ENCODE data around the gene MBLAC1.

The MBLAC1 gene

DNA sequence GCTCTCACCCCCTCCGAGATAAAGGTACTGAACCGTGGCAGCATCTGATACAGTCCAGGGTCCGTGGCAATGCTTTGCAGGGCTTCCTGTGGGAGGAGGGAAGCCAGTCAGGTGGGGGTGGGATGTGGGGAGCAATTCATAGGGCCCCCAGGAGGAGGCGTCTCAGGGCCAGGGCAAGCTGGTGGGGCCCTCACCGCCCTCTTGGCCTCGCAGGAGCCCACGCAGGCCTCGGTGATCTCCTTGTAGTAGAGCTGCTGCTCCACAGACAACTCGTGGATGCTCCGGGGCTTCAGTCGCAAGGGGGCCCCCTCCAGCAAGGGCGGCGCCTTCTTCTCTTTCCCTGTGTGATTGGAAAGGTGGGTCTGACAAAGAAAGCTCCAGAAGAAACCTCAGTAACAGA, 14.9 kb upstream of the MBLAC1 start:
- H3K4me3 ChIP-seq (ENCODE audit: control insufficient read depth, low read depth, low read length): no peak overlapping the region
- TF ChIP-seq, protein P1, sequence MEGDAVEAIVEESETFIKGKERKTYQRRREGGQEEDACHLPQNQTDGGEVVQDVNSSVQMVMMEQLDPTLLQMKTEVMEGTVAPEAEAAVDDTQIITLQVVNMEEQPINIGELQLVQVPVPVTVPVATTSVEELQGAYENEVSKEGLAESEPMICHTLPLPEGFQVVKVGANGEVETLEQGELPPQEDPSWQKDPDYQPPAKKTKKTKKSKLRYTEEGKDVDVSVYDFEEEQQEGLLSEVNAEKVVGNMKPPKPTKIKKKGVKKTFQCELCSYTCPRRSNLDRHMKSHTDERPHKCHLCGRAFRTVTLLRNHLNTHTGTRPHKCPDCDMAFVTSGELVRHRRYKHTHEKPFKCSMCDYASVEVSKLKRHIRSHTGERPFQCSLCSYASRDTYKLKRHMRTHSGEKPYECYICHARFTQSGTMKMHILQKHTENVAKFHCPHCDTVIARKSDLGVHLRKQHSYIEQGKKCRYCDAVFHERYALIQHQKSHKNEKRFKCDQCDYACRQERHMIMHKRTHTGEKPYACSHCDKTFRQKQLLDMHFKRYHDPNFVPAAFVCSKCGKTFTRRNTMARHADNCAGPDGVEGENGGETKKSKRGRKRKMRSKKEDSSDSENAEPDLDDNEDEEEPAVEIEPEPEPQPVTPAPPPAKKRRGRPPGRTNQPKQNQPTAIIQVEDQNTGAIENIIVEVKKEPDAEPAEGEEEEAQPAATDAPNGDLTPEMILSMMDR (conservative IDR thresholded peaks at IDR 0.05; ENCODE audit: control insufficient read depth, insufficient read depth, low read depth, low read length): no peak
- no peak for DNase-seq (ENCODE audit: low read depth)

DNA sequence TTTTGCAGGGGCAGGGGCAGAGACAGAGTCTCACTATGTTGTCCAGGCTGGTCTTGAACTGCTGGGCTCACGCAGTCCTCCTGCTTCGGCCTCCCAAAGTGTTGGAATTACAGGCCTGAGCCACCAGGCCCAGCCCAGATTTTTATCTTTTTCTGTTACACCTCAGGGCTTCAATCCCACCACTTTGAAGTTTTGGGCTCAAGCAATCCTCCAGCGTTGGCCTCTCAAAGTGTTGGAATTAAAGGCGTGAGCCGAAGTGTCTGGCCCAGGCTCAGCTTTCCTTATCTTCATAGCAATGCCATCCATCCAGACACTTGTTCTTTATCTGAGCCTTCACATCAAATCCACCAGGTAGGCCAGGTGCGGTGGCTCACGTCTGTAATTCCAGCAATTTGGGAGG, 11.7 kb upstream of the MBLAC1 start:
- no peak for DNase-seq (ENCODE audit: low read depth)
- TF ChIP-seq, protein P1 (conservative IDR thresholded peaks at IDR 0.05; ENCODE audit: control insufficient read depth, insufficient read depth, low read depth, low read length): no peak
- no peak overlapping the region for H3K4me3 ChIP-seq (ENCODE audit: control insufficient read depth, low read depth, low read length)

DNA sequence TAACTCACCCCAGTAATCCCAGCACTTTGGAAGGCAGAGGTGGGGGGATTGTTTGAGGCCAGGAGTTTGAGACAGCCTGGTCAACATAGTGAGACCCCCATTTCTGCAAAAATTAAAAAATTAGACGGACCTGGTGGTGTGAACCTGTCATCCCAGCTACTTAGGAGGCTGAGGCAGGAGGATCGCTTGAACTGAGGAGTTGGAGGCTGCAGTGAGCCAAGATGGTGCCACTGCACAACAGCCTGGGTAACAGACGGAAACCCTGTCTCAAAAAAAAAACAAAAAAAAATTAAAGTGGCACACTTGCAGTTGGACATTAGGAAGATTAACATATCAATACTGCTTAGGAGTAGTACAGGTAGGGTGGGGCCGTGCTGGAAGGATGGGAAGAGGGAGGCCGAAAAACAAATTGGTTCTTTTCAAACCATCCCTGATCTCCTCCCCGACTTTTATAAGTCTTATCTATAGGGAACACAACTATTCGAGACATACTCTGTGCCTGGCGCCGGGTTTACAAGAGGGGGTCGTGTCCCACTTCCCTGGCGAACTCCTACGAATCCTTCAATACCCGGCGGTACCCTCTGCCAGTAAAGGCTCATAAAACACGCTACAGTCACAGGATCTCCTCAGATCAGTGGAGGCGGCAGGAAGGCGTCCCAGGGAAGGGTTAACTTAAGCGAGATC, 8.2 kb upstream of the MBLAC1 start:
- H3K4me3 ChIP-seq (ENCODE audit: control insufficient read depth, low read depth, low read length): peak overlapping the region; percentile 97

DNA sequence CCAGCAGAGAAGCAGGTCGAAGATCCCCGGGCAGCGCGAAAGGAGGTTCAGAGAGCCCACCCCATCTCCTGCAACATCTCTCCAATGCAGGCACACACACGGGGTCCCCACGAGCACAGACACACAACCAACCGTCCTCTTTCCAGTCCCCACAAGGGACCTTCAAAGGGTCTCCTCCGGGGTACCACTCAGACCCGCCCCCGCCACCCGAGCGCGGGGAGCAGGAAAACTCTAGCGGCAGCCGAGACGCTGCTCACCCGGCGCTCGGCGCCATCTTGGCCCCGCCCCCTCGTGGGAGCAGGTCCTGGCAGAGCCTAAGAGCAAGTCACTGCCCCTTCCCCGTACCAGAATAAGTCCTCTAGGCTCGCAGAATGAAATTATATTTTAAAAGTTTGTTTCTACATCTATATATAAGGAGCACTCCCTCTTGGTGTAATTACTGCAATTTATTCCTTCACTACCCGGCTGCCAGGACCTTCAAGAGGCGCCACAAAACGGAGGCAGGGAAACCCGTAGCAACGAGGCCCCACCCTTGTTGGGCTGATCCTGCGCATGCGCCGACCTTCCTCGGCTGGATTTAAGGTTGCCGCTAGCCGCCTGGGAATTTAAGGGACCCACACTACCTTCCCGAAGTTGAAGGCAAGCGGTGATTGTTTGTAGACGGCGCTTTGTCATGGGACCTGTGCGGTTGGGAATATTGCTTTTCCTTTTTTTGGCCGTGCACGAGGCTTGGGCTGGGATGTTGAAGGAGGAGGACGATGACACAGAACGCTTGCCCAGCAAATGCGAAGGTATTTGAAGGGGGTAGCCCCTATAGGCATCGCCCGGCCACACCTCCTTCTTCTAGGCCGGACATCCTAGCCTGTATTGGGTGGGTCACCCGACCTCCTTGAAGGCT, 7.4 kb upstream of the MBLAC1 start, which contains the start of the genes CNPY4 and TAF6:
Gene CNPY4 (plus strand): TSS at position 563 of the 898 bp plus-strand sequence. CDS start 111 bp downstream, at position 674.
Gene TAF6 (minus strand): TSS at position 287 of the 898 bp plus-strand sequence. CDS start 5,149 bp downstream, outside the sequence.
- peak; percentile 95 for DNase-seq (ENCODE audit: low read depth)
- TF ChIP-seq, protein P1 (conservative IDR thresholded peaks at IDR 0.05; ENCODE audit: control insufficient read depth, insufficient read depth, low read depth, low read length): no peak

More for the DNA sequence above, 8.2 kb upstream of the MBLAC1 start:
- no peak for DNase-seq (ENCODE audit: low read depth)
- TF ChIP-seq, protein P1 (conservative IDR thresholded peaks at IDR 0.05; ENCODE audit: control insufficient read depth, insufficient read depth, low read depth, low read length): no peak

DNA sequence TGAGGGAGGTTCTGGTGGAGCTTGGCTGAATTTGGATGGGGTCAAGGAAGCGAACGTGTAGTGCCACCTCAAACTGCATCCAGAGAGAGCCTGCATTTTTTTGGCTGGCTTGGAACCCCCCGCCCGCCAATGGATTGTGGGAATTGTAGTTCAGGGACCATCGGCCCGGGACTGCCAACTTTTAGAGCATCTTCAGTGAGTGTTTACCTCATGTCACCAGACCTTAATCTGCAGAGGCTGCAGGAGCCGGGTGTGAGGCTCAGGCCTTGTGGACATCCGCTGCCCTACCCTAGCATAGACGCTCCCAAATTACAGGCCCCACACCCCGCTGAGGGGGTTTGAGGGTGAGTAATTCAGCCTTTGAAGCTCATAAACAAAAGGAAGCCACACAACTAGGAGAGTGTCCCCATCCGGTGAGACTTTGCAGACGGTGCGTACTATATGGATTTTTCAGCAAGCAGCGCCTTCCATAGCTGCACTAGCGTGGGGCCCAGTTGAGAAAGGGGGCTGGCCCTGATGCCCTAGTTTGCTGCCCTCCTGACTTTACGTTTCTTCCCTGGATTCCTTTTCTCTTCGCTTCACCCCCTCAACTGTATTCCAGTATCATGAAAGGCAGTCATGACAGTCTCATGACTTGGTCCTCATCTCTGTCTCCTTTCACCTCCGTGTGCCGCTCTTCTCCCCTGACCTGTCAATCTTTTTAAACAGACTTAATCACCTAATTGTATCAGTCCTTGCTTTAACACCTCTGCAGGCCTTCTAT, 6.6 kb upstream of the MBLAC1 start:
- TF ChIP-seq, protein P1 (conservative IDR thresholded peaks at IDR 0.05; ENCODE audit: control insufficient read depth, insufficient read depth, low read depth, low read length): no peak
- peak overlapping the region; percentile 97 for H3K4me3 ChIP-seq (ENCODE audit: control insufficient read depth, low read depth, low read length)
- DNase-seq (ENCODE audit: low read depth): peak; percentile 64

More for the DNA sequence above, 7.4 kb upstream of the MBLAC1 start, which contains the start of the genes CNPY4 and TAF6:
- H3K4me3 ChIP-seq (ENCODE audit: control insufficient read depth, low read depth, low read length): peak within 1 kb of the TSS; percentile 97

DNA sequence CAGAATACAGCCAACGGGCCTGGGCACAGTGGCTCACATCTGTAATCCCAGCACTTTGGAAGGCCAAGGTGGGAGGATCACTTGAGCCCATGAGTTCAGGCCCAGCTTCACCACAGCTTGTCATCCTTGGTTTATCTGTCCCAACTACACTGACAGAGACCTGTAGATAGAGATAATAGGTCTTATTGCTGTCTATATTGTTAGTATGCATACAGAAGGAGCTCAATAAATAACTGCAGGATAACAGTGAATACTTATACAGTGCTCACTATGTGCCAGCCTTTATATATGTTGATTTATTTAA, 6.1 kb upstream of the MBLAC1 start:
- peak overlapping the region; percentile 97 for H3K4me3 ChIP-seq (ENCODE audit: control insufficient read depth, low read depth, low read length)
- TF ChIP-seq, protein P1 (conservative IDR thresholded peaks at IDR 0.05; ENCODE audit: control insufficient read depth, insufficient read depth, low read depth, low read length): no peak

More for the DNA sequence above, 6.1 kb upstream of the MBLAC1 start:
- no peak for DNase-seq (ENCODE audit: low read depth)

All from fibroblast of mammary gland (primary cell).